Measurements from ENCODE around the gene LYRM1. TPM values are rescaled to one million over a fixed set of nuclear protein-coding genes. Genes with fewer than 3 reads are reported as not detected.

The LYRM1 gene
- polyA plus RNA-seq, 1 donor from 2014 or later: 125 TPM

- H3K79me2 ChIP-seq (replicated peaks; ENCODE audit: insufficient read depth, low read length): peaks cover 16% of the 10 kb centered on the region
- no peak overlapping the region for H2AFZ ChIP-seq (ENCODE audit: low read depth, low read length)
- H3K9me3 ChIP-seq (ENCODE audit: low read length): no peaks in the 10 kb centered on the region
- no peaks in the 10 kb centered on the region for H3F3A ChIP-seq (ENCODE audit: insufficient read depth, low read length, poor library complexity, severe bottlenecking)
- no peaks in the 10 kb centered on the region for H4K20me1 ChIP-seq (ENCODE audit: insufficient read depth)
- no peak for TF ChIP-seq TAF1 (IDR thresholded peaks at IDR 0.05; ENCODE audit: low read depth)
- TF ChIP-seq EP300 (conservative IDR thresholded peaks at IDR 0.05; ENCODE audit: poor library complexity, severe bottlenecking): no peak
- TF ChIP-seq, protein P1, sequence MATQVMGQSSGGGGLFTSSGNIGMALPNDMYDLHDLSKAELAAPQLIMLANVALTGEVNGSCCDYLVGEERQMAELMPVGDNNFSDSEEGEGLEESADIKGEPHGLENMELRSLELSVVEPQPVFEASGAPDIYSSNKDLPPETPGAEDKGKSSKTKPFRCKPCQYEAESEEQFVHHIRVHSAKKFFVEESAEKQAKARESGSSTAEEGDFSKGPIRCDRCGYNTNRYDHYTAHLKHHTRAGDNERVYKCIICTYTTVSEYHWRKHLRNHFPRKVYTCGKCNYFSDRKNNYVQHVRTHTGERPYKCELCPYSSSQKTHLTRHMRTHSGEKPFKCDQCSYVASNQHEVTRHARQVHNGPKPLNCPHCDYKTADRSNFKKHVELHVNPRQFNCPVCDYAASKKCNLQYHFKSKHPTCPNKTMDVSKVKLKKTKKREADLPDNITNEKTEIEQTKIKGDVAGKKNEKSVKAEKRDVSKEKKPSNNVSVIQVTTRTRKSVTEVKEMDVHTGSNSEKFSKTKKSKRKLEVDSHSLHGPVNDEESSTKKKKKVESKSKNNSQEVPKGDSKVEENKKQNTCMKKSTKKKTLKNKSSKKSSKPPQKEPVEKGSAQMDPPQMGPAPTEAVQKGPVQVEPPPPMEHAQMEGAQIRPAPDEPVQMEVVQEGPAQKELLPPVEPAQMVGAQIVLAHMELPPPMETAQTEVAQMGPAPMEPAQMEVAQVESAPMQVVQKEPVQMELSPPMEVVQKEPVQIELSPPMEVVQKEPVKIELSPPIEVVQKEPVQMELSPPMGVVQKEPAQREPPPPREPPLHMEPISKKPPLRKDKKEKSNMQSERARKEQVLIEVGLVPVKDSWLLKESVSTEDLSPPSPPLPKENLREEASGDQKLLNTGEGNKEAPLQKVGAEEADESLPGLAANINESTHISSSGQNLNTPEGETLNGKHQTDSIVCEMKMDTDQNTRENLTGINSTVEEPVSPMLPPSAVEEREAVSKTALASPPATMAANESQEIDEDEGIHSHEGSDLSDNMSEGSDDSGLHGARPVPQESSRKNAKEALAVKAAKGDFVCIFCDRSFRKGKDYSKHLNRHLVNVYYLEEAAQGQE (IDR thresholded peaks at IDR 0.05; ENCODE audit: borderline replicate concordance): no peak
- TF ChIP-seq EZH2 (IDR thresholded peaks at IDR 0.05; ENCODE audit: borderline replicate concordance, insufficient read depth, low read length, poor library complexity, severe bottlenecking): no peak
- no peak for TF ChIP-seq MXI1 (conservative IDR thresholded peaks at IDR 0.05; ENCODE audit: poor library complexity, severe bottlenecking)
- TF ChIP-seq POLR2AphosphoS5 (IDR thresholded peaks at IDR 0.05): no peak
- TF ChIP-seq, protein P2, sequence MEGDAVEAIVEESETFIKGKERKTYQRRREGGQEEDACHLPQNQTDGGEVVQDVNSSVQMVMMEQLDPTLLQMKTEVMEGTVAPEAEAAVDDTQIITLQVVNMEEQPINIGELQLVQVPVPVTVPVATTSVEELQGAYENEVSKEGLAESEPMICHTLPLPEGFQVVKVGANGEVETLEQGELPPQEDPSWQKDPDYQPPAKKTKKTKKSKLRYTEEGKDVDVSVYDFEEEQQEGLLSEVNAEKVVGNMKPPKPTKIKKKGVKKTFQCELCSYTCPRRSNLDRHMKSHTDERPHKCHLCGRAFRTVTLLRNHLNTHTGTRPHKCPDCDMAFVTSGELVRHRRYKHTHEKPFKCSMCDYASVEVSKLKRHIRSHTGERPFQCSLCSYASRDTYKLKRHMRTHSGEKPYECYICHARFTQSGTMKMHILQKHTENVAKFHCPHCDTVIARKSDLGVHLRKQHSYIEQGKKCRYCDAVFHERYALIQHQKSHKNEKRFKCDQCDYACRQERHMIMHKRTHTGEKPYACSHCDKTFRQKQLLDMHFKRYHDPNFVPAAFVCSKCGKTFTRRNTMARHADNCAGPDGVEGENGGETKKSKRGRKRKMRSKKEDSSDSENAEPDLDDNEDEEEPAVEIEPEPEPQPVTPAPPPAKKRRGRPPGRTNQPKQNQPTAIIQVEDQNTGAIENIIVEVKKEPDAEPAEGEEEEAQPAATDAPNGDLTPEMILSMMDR (IDR thresholded peaks at IDR 0.05; ENCODE audit: poor library complexity, severe bottlenecking): no peak
- TF ChIP-seq SMC3 (conservative IDR thresholded peaks at IDR 0.05; ENCODE audit: poor library complexity): no peak
- TF ChIP-seq RAD21 (conservative IDR thresholded peaks at IDR 0.05): no peak
- H3K9me2 ChIP-seq (ENCODE audit: insufficient read depth, low read length): no peaks in the 10 kb centered on the region
- no peaks in the 10 kb centered on the region for H3K36me3 ChIP-seq (ENCODE audit: insufficient read depth, low read length)
- no peak overlapping the region for H3K4me3 ChIP-seq (ENCODE audit: low read length)
- H3K4me2 ChIP-seq (ENCODE audit: low read length): no peak overlapping the region
- no peak overlapping the region for H3K27ac ChIP-seq (ENCODE audit: low read length)
- no peak overlapping the region for H3K9ac ChIP-seq (ENCODE audit: low read length)
- H3K27me3 ChIP-seq (ENCODE audit: insufficient read depth, low read depth, low read length): no peaks in the 10 kb centered on the region
Measured at GRCh38 chr16:20866145-20866772, 34.3 kb upstream of the LYRM1 start.

GRCh38 chr16:20866801-20867200, 33.8 kb upstream of the LYRM1 start:
- no peak overlapping the region for H3K9ac ChIP-seq (ENCODE audit: low read length)
- H3K79me2 ChIP-seq (replicated peaks; ENCODE audit: insufficient read depth, low read length): peaks cover 16% of the 10 kb centered on the region
- TF ChIP-seq EP300 (conservative IDR thresholded peaks at IDR 0.05; ENCODE audit: poor library complexity, severe bottlenecking) (no peak), MXI1 (conservative IDR thresholded peaks at IDR 0.05; ENCODE audit: poor library complexity, severe bottlenecking) (no peak), POLR2AphosphoS5 (IDR thresholded peaks at IDR 0.05) (no peak), RAD21 (conservative IDR thresholded peaks at IDR 0.05) (no peak), TAF1 (IDR thresholded peaks at IDR 0.05; ENCODE audit: low read depth) (no peak), EZH2 (IDR thresholded peaks at IDR 0.05; ENCODE audit: borderline replicate concordance, insufficient read depth, low read length, poor library complexity, severe bottlenecking) (no peak), SMC3 (conservative IDR thresholded peaks at IDR 0.05; ENCODE audit: poor library complexity) (no peak)
- TF ChIP-seq, protein P2 (IDR thresholded peaks at IDR 0.05; ENCODE audit: poor library complexity, severe bottlenecking): no peak
- TF ChIP-seq, protein P1 (IDR thresholded peaks at IDR 0.05; ENCODE audit: borderline replicate concordance): no peak
- H3K36me3 ChIP-seq (ENCODE audit: insufficient read depth, low read length): no peaks in the 10 kb centered on the region
- H3K9me2 ChIP-seq (ENCODE audit: insufficient read depth, low read length): no peaks in the 10 kb centered on the region
- H3K27ac ChIP-seq (ENCODE audit: low read length): no peak overlapping the region
- H3K4me3 ChIP-seq (ENCODE audit: low read length): no peak overlapping the region
- H4K20me1 ChIP-seq (ENCODE audit: insufficient read depth): no peaks in the 10 kb centered on the region
- H3K4me2 ChIP-seq (ENCODE audit: low read length): no peak overlapping the region
- H3F3A ChIP-seq (ENCODE audit: insufficient read depth, low read length, poor library complexity, severe bottlenecking): no peaks in the 10 kb centered on the region
- no peaks in the 10 kb centered on the region for H3K27me3 ChIP-seq (ENCODE audit: insufficient read depth, low read depth, low read length)
- H2AFZ ChIP-seq (ENCODE audit: low read depth, low read length): no peak overlapping the region
- H3K9me3 ChIP-seq (ENCODE audit: low read length): no peaks in the 10 kb centered on the region

Measured in neural cell (in vitro differentiated cells).